Ovary (tissue), 3 donors: Measurements from ENCODE around the gene BEST3.

Experiments
- CTCF ChIP-seq, 3 donors: fragments of 450-650 bp in 2 of 3; fragments of 200-600 bp in 1 of 3; IDR thresholded peaks; one replicate each; pipeline versions ENCODE4 v1.5.1 to v1.8.0; 2016 to 2022; ENCODE audit warnings: antibody characterized with exemption in 3 of 3, mild to moderate bottlenecking in 1 of 3
- EP300 ChIP-seq: sonication (generic); formaldehyde crosslinking; IDR thresholded peaks from one replicate; pipeline ENCODE4 v1.6.1; 2017; ENCODE audit warnings: antibody characterized with exemption
- POLR2A ChIP-seq: fragments of 450-650 bp; IDR thresholded peaks from one replicate; pipeline ENCODE4 v1.6.1; 2017; ENCODE audit warnings: antibody characterized with exemption, mild to moderate bottlenecking, moderate library complexity
- donor health status: DM: no; HTN: no; CAD: no.

DNA sequence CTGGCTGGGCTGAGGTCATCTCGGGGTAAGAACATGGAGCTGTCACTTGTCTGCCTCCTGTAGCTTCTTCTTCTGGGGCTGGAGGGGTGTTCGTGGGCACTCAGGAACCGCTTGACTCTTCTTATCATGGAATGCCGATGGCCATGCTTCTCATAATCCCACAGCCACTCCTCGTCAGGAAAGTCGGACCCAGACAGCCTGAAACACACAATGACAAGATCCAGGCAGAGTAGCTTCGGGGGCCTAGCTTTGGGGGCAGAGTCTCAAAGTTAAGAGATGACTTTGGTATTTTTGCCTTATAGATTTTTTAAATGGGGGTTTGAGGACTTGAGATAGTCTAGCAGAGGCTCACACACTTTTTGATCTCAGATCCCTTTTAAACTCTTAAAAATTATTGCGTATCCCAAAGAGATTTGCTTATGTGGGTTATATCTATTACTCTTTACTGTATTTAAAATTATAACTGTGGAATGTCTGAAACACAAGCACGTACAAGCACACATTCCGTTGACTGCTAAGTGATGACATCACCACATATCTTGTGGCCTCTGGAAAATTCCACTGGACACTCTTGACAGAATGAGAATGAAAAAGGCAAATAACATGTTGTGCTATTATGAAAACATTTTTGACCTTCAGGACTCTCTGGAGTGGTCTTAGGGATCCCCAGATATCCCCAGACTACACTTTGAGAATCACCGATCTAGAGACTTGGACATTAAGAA lies 43.3 kb downstream of the BEST3 start:
- TF ChIP-seq CTCF (IDR thresholded peaks at IDR 0.05), result no peak
- TF ChIP-seq POLR2A, result no peak
- TF ChIP-seq EP300, result no peak
